Measurements from ENCODE around the gene B3GNT9. TPM values are rescaled to one million over a fixed set of nuclear protein-coding genes. Genes with fewer than 3 reads are reported as not detected.

The B3GNT9 gene
- total and polyA plus RNA-seq, 2 donors from 2014 or later = 12.1 to 16.7 TPM

- Histone ChIP-seq H3K4me1 (ENCODE audit: control insufficient read depth in 2 of 3, insufficient read depth in 2 of 3, low read depth in 1 of 3, low read length in 3 of 3) (peaks cover 0 to 39% (median 4%) of the 10 kb centered on the region in 3 donors), H3K27me3 (ENCODE audit: control insufficient read depth, insufficient read depth, low read length) (peaks cover 37% of the 10 kb centered on the region), H3K27ac (ENCODE audit: low read depth in 2 of 2, low read length in 2 of 2) (no peak overlapping the region), H3K9ac (ENCODE audit: low read length in 3 of 3) (no peak overlapping the region), H3K9me3 (ENCODE audit: control insufficient read depth in 2 of 3, insufficient read depth in 1 of 3, low read length in 3 of 3) (no peaks in the 10 kb centered on the region), H3K4me3 (ENCODE audit: low read length in 3 of 3) (no peak overlapping the region), H3K36me3 (ENCODE audit: control insufficient read depth in 2 of 3, insufficient read depth in 3 of 3, low read length in 3 of 3) (no peaks in the 10 kb centered on the region)
- no peak for DNase-seq
- intact Hi-C loops (cut with DNase I) = no loop called here
- FAIRE-seq = no peak
- no peak for TF ChIP-seq CTCF (IDR thresholded peaks at IDR 0.05; ENCODE audit: borderline replicate concordance, extremely low read depth, insufficient read depth)
Observed at GRCh38 chr16:67169011-67169451, 18.2 kb upstream of the B3GNT9 start.

GRCh38 chr16:67167588-67167987, 16.8 kb upstream of the B3GNT9 start:
- no peak for DNase-seq
- peaks cover 38% of the 10 kb centered on the region for H3K27me3 ChIP-seq (ENCODE audit: control insufficient read depth, insufficient read depth, low read length)
- intact Hi-C loops (cut with DNase I) = no loop called here
- TF ChIP-seq CTCF (IDR thresholded peaks at IDR 0.05; ENCODE audit: borderline replicate concordance, extremely low read depth, insufficient read depth) = no peak
- peaks cover 0 to 43% (median 4%) of the 10 kb centered on the region in 3 donors for H3K4me1 ChIP-seq (ENCODE audit: control insufficient read depth in 2 of 3, insufficient read depth in 2 of 3, low read depth in 1 of 3, low read length in 3 of 3)
- H3K9me3 ChIP-seq (ENCODE audit: control insufficient read depth in 2 of 3, insufficient read depth in 1 of 3, low read length in 3 of 3) = no peaks in the 10 kb centered on the region
- no peak for FAIRE-seq
- H3K36me3 ChIP-seq (ENCODE audit: control insufficient read depth in 2 of 3, insufficient read depth in 3 of 3, low read length in 3 of 3) = no peaks in the 10 kb centered on the region
- H3K9ac ChIP-seq (ENCODE audit: low read length in 3 of 3) = no peak overlapping the region
- H3K27ac ChIP-seq (ENCODE audit: low read depth in 2 of 2, low read length in 2 of 2) = no peak overlapping the region
- H3K4me3 ChIP-seq (ENCODE audit: low read length in 3 of 3) = no peak overlapping the region

GRCh38 chr16:67166598-67167168, 15.9 kb upstream of the B3GNT9 start:
- no peaks in the 10 kb centered on the region for H3K36me3 ChIP-seq (ENCODE audit: control insufficient read depth in 2 of 3, insufficient read depth in 3 of 3, low read length in 3 of 3)
- peaks cover 0 to 48% (median 4%) of the 10 kb centered on the region in 3 donors for H3K4me1 ChIP-seq (ENCODE audit: control insufficient read depth in 2 of 3, insufficient read depth in 2 of 3, low read depth in 1 of 3, low read length in 3 of 3)
- FAIRE-seq = no peak
- no peak overlapping the region for H3K27ac ChIP-seq (ENCODE audit: low read depth in 2 of 2, low read length in 2 of 2)
- H3K9me3 ChIP-seq (ENCODE audit: control insufficient read depth in 2 of 3, insufficient read depth in 1 of 3, low read length in 3 of 3) = no peaks in the 10 kb centered on the region
- intact Hi-C loops (cut with DNase I) = no loop called here
- peaks cover 44% of the 10 kb centered on the region for H3K27me3 ChIP-seq (ENCODE audit: control insufficient read depth, insufficient read depth, low read length)
- TF ChIP-seq CTCF (IDR thresholded peaks at IDR 0.05; ENCODE audit: borderline replicate concordance, extremely low read depth, insufficient read depth) = no peak
- no peak for DNase-seq
- no peak overlapping the region for H3K9ac ChIP-seq (ENCODE audit: low read length in 3 of 3)
- no peak overlapping the region for H3K4me3 ChIP-seq (ENCODE audit: low read length in 3 of 3)

Data from kidney (tissue), 14 donors.